ENCODE results near the gene VPS13C.

Gene VPS13C

GRCh38 chr15:61839546-61839945 is 220.7 kb downstream of the VPS13C start:
- Histone ChIP-seq H3K36me3 (ENCODE audit: control insufficient read depth, insufficient read depth, low read length) (no peaks in the 10 kb centered on the region), H3K4me1 (ENCODE audit: control insufficient read depth, insufficient read depth, low read length) (no peaks in the 10 kb centered on the region), H3K9me3 (ENCODE audit: control insufficient read depth, low read length) (no peaks in the 10 kb centered on the region), H3K27me3 (ENCODE audit: control insufficient read depth, insufficient read depth, low read length, poor library complexity, severe bottlenecking) (peaks cover 2% of the 10 kb centered on the region), H3K27ac (ENCODE audit: insufficient read depth, low read depth, low read length, poor library complexity, severe bottlenecking) (no peak overlapping the region), H3K4me3 (ENCODE audit: insufficient read depth, low read depth, low read length) (no peak overlapping the region)
- 93 to 95% methylated on average over 8 of the region's 8 CpGs for WGBS, 2 experiments

GRCh38 chr15:61835496-61836106 is 224.6 kb downstream of the VPS13C start:
- H3K4me3 ChIP-seq (ENCODE audit: insufficient read depth, low read depth, low read length), result no peak overlapping the region
- WGBS, 2 experiments, result 16 to 17% methylated on average over 9 of the region's 9 CpGs
- no peaks in the 10 kb centered on the region for H3K36me3 ChIP-seq (ENCODE audit: control insufficient read depth, insufficient read depth, low read length)

GRCh38 chr15:61835029-61835428 is 225.2 kb downstream of the VPS13C start:
- H3K27ac ChIP-seq (ENCODE audit: insufficient read depth, low read depth, low read length, poor library complexity, severe bottlenecking), result no peak overlapping the region
- no peak overlapping the region for H3K4me3 ChIP-seq (ENCODE audit: insufficient read depth, low read depth, low read length)
- no peaks in the 10 kb centered on the region for H3K36me3 ChIP-seq (ENCODE audit: control insufficient read depth, insufficient read depth, low read length)
- H3K4me1 ChIP-seq (ENCODE audit: control insufficient read depth, insufficient read depth, low read length), result no peaks in the 10 kb centered on the region
- no peaks in the 10 kb centered on the region for H3K9me3 ChIP-seq (ENCODE audit: control insufficient read depth, low read length)
- peaks cover 5% of the 10 kb centered on the region for H3K27me3 ChIP-seq (ENCODE audit: control insufficient read depth, insufficient read depth, low read length, poor library complexity, severe bottlenecking)
- WGBS, 2 experiments, result 88 to 94% methylated on average over 9 of the region's 9 CpGs

More at GRCh38 chr15:61835496-61836106, 224.6 kb downstream of the VPS13C start:
- H3K9me3 ChIP-seq (ENCODE audit: control insufficient read depth, low read length), result no peaks in the 10 kb centered on the region
- H3K27ac ChIP-seq (ENCODE audit: insufficient read depth, low read depth, low read length, poor library complexity, severe bottlenecking), result no peak overlapping the region
- H3K4me1 ChIP-seq (ENCODE audit: control insufficient read depth, insufficient read depth, low read length), result no peaks in the 10 kb centered on the region
- peaks cover 5% of the 10 kb centered on the region for H3K27me3 ChIP-seq (ENCODE audit: control insufficient read depth, insufficient read depth, low read length, poor library complexity, severe bottlenecking)

GRCh38 chr15:61834076-61834697 is 226.1 kb downstream of the VPS13C start:
- no peaks in the 10 kb centered on the region for H3K4me1 ChIP-seq (ENCODE audit: control insufficient read depth, insufficient read depth, low read length)
- no peak overlapping the region for H3K4me3 ChIP-seq (ENCODE audit: insufficient read depth, low read depth, low read length)
- peaks cover 5% of the 10 kb centered on the region for H3K27me3 ChIP-seq (ENCODE audit: control insufficient read depth, insufficient read depth, low read length, poor library complexity, severe bottlenecking)
- no peak overlapping the region for H3K27ac ChIP-seq (ENCODE audit: insufficient read depth, low read depth, low read length, poor library complexity, severe bottlenecking)
- WGBS, 2 experiments, result 40 to 41% methylated on average over 16 of the region's 16 CpGs
- no peaks in the 10 kb centered on the region for H3K9me3 ChIP-seq (ENCODE audit: control insufficient read depth, low read length)
- no peaks in the 10 kb centered on the region for H3K36me3 ChIP-seq (ENCODE audit: control insufficient read depth, insufficient read depth, low read length)

GRCh38 chr15:61832223-61832622 is 228.0 kb downstream of the VPS13C start:
- Histone ChIP-seq H3K27ac (ENCODE audit: insufficient read depth, low read depth, low read length, poor library complexity, severe bottlenecking) (no peak overlapping the region), H3K4me3 (ENCODE audit: insufficient read depth, low read depth, low read length) (no peak overlapping the region), H3K4me1 (ENCODE audit: control insufficient read depth, insufficient read depth, low read length) (no peaks in the 10 kb centered on the region), H3K36me3 (ENCODE audit: control insufficient read depth, insufficient read depth, low read length) (no peaks in the 10 kb centered on the region), H3K27me3 (ENCODE audit: control insufficient read depth, insufficient read depth, low read length, poor library complexity, severe bottlenecking) (peaks cover 5% of the 10 kb centered on the region), H3K9me3 (ENCODE audit: control insufficient read depth, low read length) (no peaks in the 10 kb centered on the region)
- WGBS, 2 experiments, result 92 to 97% methylated on average over 6 of the region's 6 CpGs

- peaks cover 5% of the 10 kb centered on the region for H3K27me3 ChIP-seq (ENCODE audit: control insufficient read depth, insufficient read depth, low read length, poor library complexity, severe bottlenecking)
- no peaks in the 10 kb centered on the region for H3K4me1 ChIP-seq (ENCODE audit: control insufficient read depth, insufficient read depth, low read length)
- H3K9me3 ChIP-seq (ENCODE audit: control insufficient read depth, low read length), result no peaks in the 10 kb centered on the region
- 54 to 63% methylated on average over 10 of the region's 10 CpGs for WGBS, 2 experiments
- H3K27ac ChIP-seq (ENCODE audit: insufficient read depth, low read depth, low read length, poor library complexity, severe bottlenecking), result no peak overlapping the region
- no peak overlapping the region for H3K4me3 ChIP-seq (ENCODE audit: insufficient read depth, low read depth, low read length)
- no peaks in the 10 kb centered on the region for H3K36me3 ChIP-seq (ENCODE audit: control insufficient read depth, insufficient read depth, low read length)
Measured at GRCh38 chr15:61831505-61831921, 228.7 kb downstream of the VPS13C start.

GRCh38 chr15:61830536-61831330 is 229.5 kb downstream of the VPS13C start:
- no peaks in the 10 kb centered on the region for H3K9me3 ChIP-seq (ENCODE audit: control insufficient read depth, low read length)
- H3K4me1 ChIP-seq (ENCODE audit: control insufficient read depth, insufficient read depth, low read length), result no peaks in the 10 kb centered on the region
- WGBS, 2 experiments, result 92 to 94% methylated on average over 12 of the region's 12 CpGs
- peaks cover 5% of the 10 kb centered on the region for H3K27me3 ChIP-seq (ENCODE audit: control insufficient read depth, insufficient read depth, low read length, poor library complexity, severe bottlenecking)
- H3K4me3 ChIP-seq (ENCODE audit: insufficient read depth, low read depth, low read length), result no peak overlapping the region
- H3K36me3 ChIP-seq (ENCODE audit: control insufficient read depth, insufficient read depth, low read length), result no peaks in the 10 kb centered on the region
- H3K27ac ChIP-seq (ENCODE audit: insufficient read depth, low read depth, low read length, poor library complexity, severe bottlenecking), result no peak overlapping the region

- Histone ChIP-seq H3K27me3 (ENCODE audit: control insufficient read depth, insufficient read depth, low read length, poor library complexity, severe bottlenecking) (peaks cover 2% of the 10 kb centered on the region), H3K4me3 (ENCODE audit: insufficient read depth, low read depth, low read length) (no peak overlapping the region), H3K36me3 (ENCODE audit: control insufficient read depth, insufficient read depth, low read length) (no peaks in the 10 kb centered on the region), H3K4me1 (ENCODE audit: control insufficient read depth, insufficient read depth, low read length) (no peaks in the 10 kb centered on the region), H3K27ac (ENCODE audit: insufficient read depth, low read depth, low read length, poor library complexity, severe bottlenecking) (no peak overlapping the region), H3K9me3 (ENCODE audit: control insufficient read depth, low read length) (no peaks in the 10 kb centered on the region)
- 92 to 95% methylated on average over 7 of the region's 7 CpGs for WGBS, 2 experiments
Measured at GRCh38 chr15:61829514-61829889, 230.7 kb downstream of the VPS13C start.

GRCh38 chr15:61828860-61829513 is 231.3 kb downstream of the VPS13C start:
- Histone ChIP-seq H3K27ac (ENCODE audit: insufficient read depth, low read depth, low read length, poor library complexity, severe bottlenecking) (no peak overlapping the region), H3K36me3 (ENCODE audit: control insufficient read depth, insufficient read depth, low read length) (no peaks in the 10 kb centered on the region), H3K9me3 (ENCODE audit: control insufficient read depth, low read length) (no peaks in the 10 kb centered on the region), H3K4me1 (ENCODE audit: control insufficient read depth, insufficient read depth, low read length) (no peaks in the 10 kb centered on the region), H3K4me3 (ENCODE audit: insufficient read depth, low read depth, low read length) (no peak overlapping the region), H3K27me3 (ENCODE audit: control insufficient read depth, insufficient read depth, low read length, poor library complexity, severe bottlenecking) (no peaks in the 10 kb centered on the region)
- 90 to 95% methylated on average over 6 of the region's 6 CpGs for WGBS, 2 experiments

- no peaks in the 10 kb centered on the region for H3K9me3 ChIP-seq (ENCODE audit: control insufficient read depth, low read length)
- H3K36me3 ChIP-seq (ENCODE audit: control insufficient read depth, insufficient read depth, low read length), result no peaks in the 10 kb centered on the region
- H3K27me3 ChIP-seq (ENCODE audit: control insufficient read depth, insufficient read depth, low read length, poor library complexity, severe bottlenecking), result no peaks in the 10 kb centered on the region
- no peak overlapping the region for H3K27ac ChIP-seq (ENCODE audit: insufficient read depth, low read depth, low read length, poor library complexity, severe bottlenecking)
- no peak overlapping the region for H3K4me3 ChIP-seq (ENCODE audit: insufficient read depth, low read depth, low read length)
- H3K4me1 ChIP-seq (ENCODE audit: control insufficient read depth, insufficient read depth, low read length), result no peaks in the 10 kb centered on the region
- 89% methylated on average over 13 of the region's 13 CpGs for WGBS, 2 experiments
Measured at GRCh38 chr15:61828008-61828407, 232.2 kb downstream of the VPS13C start.
